Measurements from ENCODE around the gene ROMO1. TPM values are rescaled to one million over a fixed set of nuclear protein-coding genes. Genes with fewer than 3 reads are reported as not detected.

ROMO1 gene
- total RNA-seq, 4 donors from 2014 or later: 146 to 299 (median 212) TPM

- Histone ChIP-seq H3K27me3 (no peaks in the 10 kb centered on the region), H3K36me3 (peaks cover 34% of the 10 kb centered on the region), H3K9me3 (no peaks in the 10 kb centered on the region), H3K27ac (no peak overlapping the region), H3K4me1 (peaks cover 13% of the 10 kb centered on the region), H3K4me3 (no peak overlapping the region)
- TF ChIP-seq CTCF (IDR thresholded peaks at IDR 0.05) (no peak), POLR2AphosphoS5 (IDR thresholded peaks at IDR 0.05) (no peak), EP300 (IDR thresholded peaks at IDR 0.05) (no peak), POLR2A (IDR thresholded peaks at IDR 0.05) (no peak)
- WGBS: 86% methylated on average over 4 of the region's 4 CpGs
- peak in 1 of 2 donors; percentile 31 for DNase-seq (ENCODE audit: low spot score in 2 of 2)
Measured at GRCh38 chr20:35653893-35654292, 45.3 kb upstream of the ROMO1 start.

- WGBS: 91% methylated on average over 9 of the region's 9 CpGs
- TF ChIP-seq EP300 (IDR thresholded peaks at IDR 0.05) (no peak), POLR2A (IDR thresholded peaks at IDR 0.05) (no peak), CTCF (IDR thresholded peaks at IDR 0.05) (no peak)
- peak in 1 of 2 donors; percentile 55 for DNase-seq (ENCODE audit: low spot score in 2 of 2)
- H3K4me1 ChIP-seq: peaks cover 18% of the 10 kb centered on the region
- H3K4me3 ChIP-seq: no peak overlapping the region
- H3K36me3 ChIP-seq: peaks cover 34% of the 10 kb centered on the region
- no peak overlapping the region for H3K27ac ChIP-seq
- H3K27me3 ChIP-seq: no peaks in the 10 kb centered on the region
- no peaks in the 10 kb centered on the region for H3K9me3 ChIP-seq
Measured at GRCh38 chr20:35654415-35654814, 44.8 kb upstream of the ROMO1 start.

- H3K4me1 ChIP-seq: peaks cover 45% of the 10 kb centered on the region
Measured at GRCh38 chr20:35657271-35657670, 41.9 kb upstream of the ROMO1 start.

GRCh38 chr20:35660122-35660937, 38.9 kb upstream of the ROMO1 start:
- Histone ChIP-seq H3K27ac (no peak overlapping the region), H3K9me3 (no peaks in the 10 kb centered on the region), H3K4me1 (peaks cover 59% of the 10 kb centered on the region), H3K4me3 (no peak overlapping the region), H3K27me3 (no peaks in the 10 kb centered on the region), H3K36me3 (no peaks in the 10 kb centered on the region)
- peak in 1 of 2 donors; percentile 24 for DNase-seq (ENCODE audit: low spot score in 2 of 2)
- WGBS: 91% methylated on average over 10 of the region's 10 CpGs
- TF ChIP-seq POLR2AphosphoS5 (IDR thresholded peaks at IDR 0.05) (no peak), CTCF (IDR thresholded peaks at IDR 0.05) (no peak), POLR2A (IDR thresholded peaks at IDR 0.05) (no peak), EP300 (IDR thresholded peaks at IDR 0.05) (no peak)

More at GRCh38 chr20:35657271-35657670, 41.9 kb upstream of the ROMO1 start:
- DNase-seq (ENCODE audit: low spot score in 2 of 2): no peak
- Histone ChIP-seq H3K4me3 (no peak overlapping the region), H3K27ac (no peak overlapping the region), H3K36me3 (peaks cover 29% of the 10 kb centered on the region), H3K27me3 (no peaks in the 10 kb centered on the region), H3K9me3 (no peaks in the 10 kb centered on the region)
- WGBS: 27% methylated on average over 1 of the region's 1 CpG
- no peak for TF ChIP-seq EP300 (IDR thresholded peaks at IDR 0.05)
- TF ChIP-seq POLR2AphosphoS5 (IDR thresholded peaks at IDR 0.05): no peak
- no peak for TF ChIP-seq CTCF (IDR thresholded peaks at IDR 0.05)
- TF ChIP-seq POLR2A (IDR thresholded peaks at IDR 0.05): no peak

- no peaks in the 10 kb centered on the region for H3K9me3 ChIP-seq
- WGBS: 79% methylated on average over 2 of the region's 2 CpGs
- peaks cover 59% of the 10 kb centered on the region for H3K4me1 ChIP-seq
- no peak for TF ChIP-seq POLR2A (IDR thresholded peaks at IDR 0.05)
- TF ChIP-seq CTCF (IDR thresholded peaks at IDR 0.05): no peak
- TF ChIP-seq EP300 (IDR thresholded peaks at IDR 0.05): no peak
- TF ChIP-seq POLR2AphosphoS5 (IDR thresholded peaks at IDR 0.05): no peak
- H3K36me3 ChIP-seq: no peaks in the 10 kb centered on the region
- H3K4me3 ChIP-seq: peak overlapping the region; percentile 4
- no peaks in the 10 kb centered on the region for H3K27me3 ChIP-seq
- DNase-seq (ENCODE audit: low spot score in 2 of 2): no peak
- no peak overlapping the region for H3K27ac ChIP-seq
Measured at GRCh38 chr20:35661053-35661452, 38.2 kb upstream of the ROMO1 start.

Data from suprapubic skin (tissue), 4 donors.